Hepatocyte (in vitro differentiated cells): ENCODE measurements around the gene HJURP. TPM values are rescaled to one million over a fixed set of nuclear protein-coding genes. Genes with fewer than 3 reads are reported as not detected.

ENCODE experiments used
- DNase-seq: peaks from one replicate; pipeline ENCODE4 v3.0.0-alpha.2; 2016; ENCODE audit warnings: low spot score
- H2AFZ ChIP-seq: fragments of 200-600 bp; sonication (generic); 2 replicates; pipeline ENCODE4 v1.6.0; 2016; ENCODE audit warnings: antibody characterized with exemption, mild to moderate bottlenecking
- H3K27ac ChIP-seq: fragments of 200-600 bp; sonication (generic); 2 replicates; pipeline ENCODE4 v1.5.1; 2016; ENCODE audit warnings: mild to moderate bottlenecking
- H3K27me3 ChIP-seq: fragments of 200-600 bp; sonication (generic); 2 replicates; pipeline ENCODE4 v1.6.1; 2016
- H3K36me3 ChIP-seq: fragments of 200-600 bp; sonication (generic); replicated peaks from 2 replicates; pipeline ENCODE4 v1.5.1; 2016; ENCODE audit warnings: low read depth; ENCODE audit not compliant: insufficient read depth
- H3K4me1 ChIP-seq: fragments of 200-600 bp; sonication (generic); 2 replicates; pipeline ENCODE4 v1.5.1; 2016; ENCODE audit warnings: mild to moderate bottlenecking, moderate library complexity; ENCODE audit not compliant: insufficient read depth
- H3K4me2 ChIP-seq: fragments of 200-600 bp; sonication (generic); 2 replicates; pipeline ENCODE4 v1.6.0; 2016
- H3K4me3 ChIP-seq: fragments of 200-600 bp; sonication (generic); 2 replicates; pipeline ENCODE4 v1.5.1; 2016; ENCODE audit warnings: mild to moderate bottlenecking
- H3K79me2 ChIP-seq: fragments of 200-600 bp; sonication (generic); 2 replicates; pipeline ENCODE4 v1.6.0; 2017; ENCODE audit warnings: mild to moderate bottlenecking
- H3K9me2 ChIP-seq: fragments of 200-600 bp; sonication (generic); replicated peaks from 2 replicates; pipeline ENCODE4 v1.6.0; 2017; ENCODE audit warnings: mild to moderate bottlenecking; ENCODE audit not compliant: insufficient read depth
- H3K9me3 ChIP-seq: fragments of 200-600 bp; sonication (generic); 2 replicates; pipeline ENCODE4 v1.5.1; 2016; ENCODE audit warnings: low read depth, mild to moderate bottlenecking
- H4K20me1 ChIP-seq: fragments of 200-600 bp; sonication (generic); 2 replicates; pipeline ENCODE4 v1.6.0; 2016; ENCODE audit warnings: mild to moderate bottlenecking; ENCODE audit not compliant: insufficient read depth, poor library complexity, severe bottlenecking
- CTCF ChIP-seq: fragments of 200-600 bp; sonication (generic); IDR thresholded peaks from 2 replicates; pipeline ENCODE4 v1.5.1; 2016; ENCODE audit warnings: antibody characterized with exemption, mild to moderate bottlenecking; ENCODE audit not compliant: poor library complexity
- EZH2 ChIP-seq: fragments of 200-600 bp; sonication (generic); IDR thresholded peaks from 2 replicates; pipeline ENCODE4 v1.6.1; 2016; ENCODE audit warnings: antibody characterized with exemption, mild to moderate bottlenecking, borderline replicate concordance
- EZH2phosphoT487 ChIP-seq: fragments of 200-600 bp; sonication (generic); IDR thresholded peaks from one replicate; pipeline ENCODE4 v1.6.1; 2018; ENCODE audit warnings: antibody characterized with exemption, mild to moderate bottlenecking, low read depth, moderate library complexity; ENCODE audit not compliant: unreplicated experiment, severe bottlenecking
- WGBS: methylation state at CpG from one replicate; pipeline ENCODE4 v1.1.6; 2016; ENCODE audit warnings: low lambda C conversion rate; ENCODE audit errors: missing lambda C conversion rate; 5-methylcytosine and 5-hydroxymethylcytosine counted together
- polyA plus RNA-seq: library from polyadenylated mRNA; unstranded; fragments of >200 nt; fragmentation: Nextera tagmentation; extraction: Ambion mirVana; gene quantifications from 2 replicates; pipeline ENCODE4 v1.2.1, GENCODE V29; 2016
- total RNA-seq: library from RNA; depleted of rRNA; stranded (reverse); fragments of >200 nt; gene quantifications from 2 replicates; pipeline ENCODE4 v1.2.3, GENCODE V29; 2014

HJURP gene
- total and polyA plus RNA-seq, 2 experiments from 2014 or later, result 2.7 to 5.0 TPM

GRCh38 chr2:233840520-233840919 is 13.8 kb downstream of the HJURP start:
- Histone ChIP-seq H4K20me1 (no peaks in the 10 kb centered on the region), H3K36me3 (no peaks in the 10 kb centered on the region), H3K9me2 (no peaks in the 10 kb centered on the region), H3K4me1 (no peaks in the 10 kb centered on the region), H3K4me3 (no peak overlapping the region), H3K27me3 (no peaks in the 10 kb centered on the region), H2AFZ (no peak overlapping the region), H3K9me3 (no peaks in the 10 kb centered on the region), H3K79me2 (peaks cover 32% of the 10 kb centered on the region), H3K27ac (no peak overlapping the region), H3K4me2 (no peak overlapping the region)
- no peak for DNase-seq
- 97% methylated on average over 9 of the region's 9 CpGs for WGBS
- no peak for TF ChIP-seq EZH2phosphoT487
- TF ChIP-seq EZH2, result no peak

- H3K27ac ChIP-seq, result no peak overlapping the region
- WGBS, result 94% methylated on average over 10 of the region's 10 CpGs
Measured at GRCh38 chr2:233839447-233839820, 14.9 kb downstream of the HJURP start.

GRCh38 chr2:233838726-233839446 is 15.4 kb downstream of the HJURP start:
- H4K20me1 ChIP-seq, result no peaks in the 10 kb centered on the region
- no peak overlapping the region for H3K4me2 ChIP-seq
- no peak overlapping the region for H3K27ac ChIP-seq
- H3K9me2 ChIP-seq, result no peaks in the 10 kb centered on the region
- H3K27me3 ChIP-seq, result no peaks in the 10 kb centered on the region
- no peak overlapping the region for H2AFZ ChIP-seq
- peaks cover 32% of the 10 kb centered on the region for H3K79me2 ChIP-seq
- DNase-seq, result no peak
- H3K36me3 ChIP-seq, result no peaks in the 10 kb centered on the region
- no peak overlapping the region for H3K4me3 ChIP-seq
- no peak for TF ChIP-seq EZH2phosphoT487
- 86% methylated on average over 12 of the region's 12 CpGs for WGBS
- no peaks in the 10 kb centered on the region for H3K4me1 ChIP-seq
- H3K9me3 ChIP-seq, result no peaks in the 10 kb centered on the region

More at GRCh38 chr2:233839447-233839820, 14.9 kb downstream of the HJURP start:
- no peaks in the 10 kb centered on the region for H3K4me1 ChIP-seq
- H2AFZ ChIP-seq, result no peak overlapping the region
- H3K9me3 ChIP-seq, result no peaks in the 10 kb centered on the region
- no peak for DNase-seq
- H3K9me2 ChIP-seq, result no peaks in the 10 kb centered on the region
- H3K4me3 ChIP-seq, result no peak overlapping the region
- H3K27me3 ChIP-seq, result no peaks in the 10 kb centered on the region
- H3K36me3 ChIP-seq, result no peaks in the 10 kb centered on the region
- no peak overlapping the region for H3K4me2 ChIP-seq
- peaks cover 32% of the 10 kb centered on the region for H3K79me2 ChIP-seq
- no peak for TF ChIP-seq EZH2phosphoT487
- TF ChIP-seq EZH2, result no peak
- TF ChIP-seq CTCF, result no peak
- no peaks in the 10 kb centered on the region for H4K20me1 ChIP-seq

- TF ChIP-seq CTCF (no peak), EZH2 (no peak), EZH2phosphoT487 (no peak)
- H3K36me3 ChIP-seq, result no peaks in the 10 kb centered on the region
Measured at GRCh38 chr2:233838251-233838650, 16.1 kb downstream of the HJURP start.

More at GRCh38 chr2:233838251-233838650, 16.1 kb downstream of the HJURP start:
- H3K79me2 ChIP-seq, result peaks cover 32% of the 10 kb centered on the region
- no peak overlapping the region for H2AFZ ChIP-seq
- H3K4me3 ChIP-seq, result no peak overlapping the region
- H4K20me1 ChIP-seq, result no peaks in the 10 kb centered on the region
- WGBS, result 93% methylated on average over 7 of the region's 7 CpGs
- no peaks in the 10 kb centered on the region for H3K27me3 ChIP-seq
- no peak overlapping the region for H3K27ac ChIP-seq
- H3K9me3 ChIP-seq, result no peaks in the 10 kb centered on the region
- no peaks in the 10 kb centered on the region for H3K9me2 ChIP-seq
- H3K4me1 ChIP-seq, result peaks cover 2% of the 10 kb centered on the region
- no peak overlapping the region for H3K4me2 ChIP-seq
- no peak for DNase-seq
